B cell (primary cell): Measurements from ENCODE around the gene NHSL1.

Source experiments
- EZH2 ChIP-seq: IDR thresholded peaks from 2 replicates; pipeline ENCODE4 v1.6.1; 2012; ENCODE audit warnings: borderline replicate concordance, low read depth, mild to moderate bottlenecking, moderate library complexity, low read length; ENCODE audit not compliant: insufficient read depth, poor library complexity, severe bottlenecking
- TF ChIP-seq, protein P1 (sequence below): fragments of 200-600 bp; IDR thresholded peaks from one replicate; pipeline ENCODE4 v1.8.0; 2022; ENCODE audit warnings: antibody characterized with exemption, mild to moderate bottlenecking

DNA sequence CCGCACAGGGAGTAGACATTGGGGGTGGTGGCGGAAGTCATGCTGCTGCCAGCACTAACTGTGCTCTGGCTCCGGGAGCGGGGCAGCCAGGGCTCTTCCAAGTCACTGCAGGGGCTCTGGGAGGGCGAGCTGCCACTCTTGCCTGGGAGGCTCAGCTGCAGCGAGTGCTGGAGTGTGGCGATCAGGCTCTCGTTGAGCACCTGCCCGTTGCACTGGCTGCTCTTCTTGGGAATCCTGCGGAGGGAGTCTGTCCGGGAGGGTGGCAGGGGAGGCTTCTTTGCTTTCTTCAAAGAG lies 67.3 kb downstream of the NHSL1 start:
- TF ChIP-seq, protein P1, sequence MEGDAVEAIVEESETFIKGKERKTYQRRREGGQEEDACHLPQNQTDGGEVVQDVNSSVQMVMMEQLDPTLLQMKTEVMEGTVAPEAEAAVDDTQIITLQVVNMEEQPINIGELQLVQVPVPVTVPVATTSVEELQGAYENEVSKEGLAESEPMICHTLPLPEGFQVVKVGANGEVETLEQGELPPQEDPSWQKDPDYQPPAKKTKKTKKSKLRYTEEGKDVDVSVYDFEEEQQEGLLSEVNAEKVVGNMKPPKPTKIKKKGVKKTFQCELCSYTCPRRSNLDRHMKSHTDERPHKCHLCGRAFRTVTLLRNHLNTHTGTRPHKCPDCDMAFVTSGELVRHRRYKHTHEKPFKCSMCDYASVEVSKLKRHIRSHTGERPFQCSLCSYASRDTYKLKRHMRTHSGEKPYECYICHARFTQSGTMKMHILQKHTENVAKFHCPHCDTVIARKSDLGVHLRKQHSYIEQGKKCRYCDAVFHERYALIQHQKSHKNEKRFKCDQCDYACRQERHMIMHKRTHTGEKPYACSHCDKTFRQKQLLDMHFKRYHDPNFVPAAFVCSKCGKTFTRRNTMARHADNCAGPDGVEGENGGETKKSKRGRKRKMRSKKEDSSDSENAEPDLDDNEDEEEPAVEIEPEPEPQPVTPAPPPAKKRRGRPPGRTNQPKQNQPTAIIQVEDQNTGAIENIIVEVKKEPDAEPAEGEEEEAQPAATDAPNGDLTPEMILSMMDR = no peak
- TF ChIP-seq EZH2 = no peak
